HEK293 (cell line): ENCODE data around the gene CNST.

Source experiments
- GLI4 ChIP-seq: fragments of 450-650 bp; formaldehyde crosslinking; IDR thresholded peaks from 2 replicates; pipeline ENCODE4 v1.5.1; 2016; ENCODE audit warnings: missing biosample characterization, missing genetic modification characterization
- KLF1 ChIP-seq: fragments of 450-650 bp; formaldehyde crosslinking; IDR thresholded peaks from 2 replicates; pipeline ENCODE4 v1.5.1; 2016; ENCODE audit warnings: missing biosample characterization, missing genetic modification characterization
- KLF8 ChIP-seq: fragments of 450-650 bp; formaldehyde crosslinking; IDR thresholded peaks from 2 replicates; pipeline ENCODE4 v1.5.1; 2016; ENCODE audit warnings: missing biosample characterization, missing genetic modification characterization
- KLF9 ChIP-seq: fragments of 450-650 bp; formaldehyde crosslinking; IDR thresholded peaks from 2 replicates; pipeline ENCODE4 v1.5.1; 2016; ENCODE audit warnings: missing biosample characterization, missing genetic modification characterization, low read depth
- OSR2 ChIP-seq: fragments of 450-650 bp; formaldehyde crosslinking; IDR thresholded peaks from 2 replicates; pipeline ENCODE4 v1.5.1; 2016; ENCODE audit warnings: missing biosample characterization, missing genetic modification characterization
- REPIN1 ChIP-seq: fragments of 450-650 bp; formaldehyde crosslinking; IDR thresholded peaks from 2 replicates; pipeline ENCODE4 v1.5.1; 2017; ENCODE audit warnings: missing biosample characterization, missing genetic modification characterization, low read depth
- SP3 ChIP-seq: fragments of 450-650 bp; formaldehyde crosslinking; IDR thresholded peaks from 2 replicates; pipeline ENCODE4 v1.5.1; 2016; ENCODE audit warnings: missing biosample characterization, missing genetic modification characterization
- ZFHX2 ChIP-seq: fragments of 450-650 bp; formaldehyde crosslinking; conservative IDR thresholded peaks from 2 replicates; pipeline ENCODE4 v1.5.1; 2016; ENCODE audit warnings: missing biosample characterization, missing genetic modification characterization
- ZFP37 ChIP-seq: fragments of 450-650 bp; formaldehyde crosslinking; IDR thresholded peaks from 2 replicates; pipeline ENCODE4 v1.5.1; 2016; ENCODE audit warnings: missing biosample characterization, missing genetic modification characterization
- ZFP41 ChIP-seq: fragments of 450-650 bp; formaldehyde crosslinking; IDR thresholded peaks from 2 replicates; pipeline ENCODE4 v1.5.1; 2016; ENCODE audit warnings: missing biosample characterization, missing genetic modification characterization, borderline replicate concordance
- ZNF114 ChIP-seq: fragments of 450-650 bp; formaldehyde crosslinking; IDR thresholded peaks from 2 replicates; pipeline ENCODE4 v1.5.0; 2017; ENCODE audit warnings: missing biosample characterization, missing genetic modification characterization
- ZNF221 ChIP-seq: fragments of 450-650 bp; formaldehyde crosslinking; IDR thresholded peaks from 2 replicates; pipeline ENCODE4 v1.5.1; 2017; ENCODE audit warnings: missing biosample characterization, missing genetic modification characterization, borderline replicate concordance
- ZNF416 ChIP-seq: fragments of 450-650 bp; formaldehyde crosslinking; IDR thresholded peaks from 2 replicates; pipeline ENCODE4 v1.5.1; 2016; ENCODE audit warnings: missing biosample characterization, missing genetic modification characterization
- ZNF544 ChIP-seq: fragments of 450-650 bp; formaldehyde crosslinking; IDR thresholded peaks from 2 replicates; pipeline ENCODE4 v1.5.0; 2017; ENCODE audit warnings: missing biosample characterization, missing genetic modification characterization
- ZNF549 ChIP-seq: fragments of 450-650 bp; IDR thresholded peaks from 2 replicates; pipeline ENCODE4 v1.5.1; 2018; ENCODE audit warnings: missing biosample characterization, missing genetic modification characterization, mild to moderate bottlenecking, inconsistent platforms, moderate library complexity
- ZNF596 ChIP-seq: fragments of 450-650 bp; IDR thresholded peaks from 2 replicates; pipeline ENCODE4 v1.5.0; 2018; ENCODE audit warnings: missing biosample characterization, mild to moderate bottlenecking, missing genetic modification characterization, moderate library complexity
- ZNF654 ChIP-seq: fragments of 450-650 bp; formaldehyde crosslinking; IDR thresholded peaks from 2 replicates; pipeline ENCODE4 v1.5.1; 2016; ENCODE audit warnings: low read depth, missing biosample characterization, missing genetic modification characterization
- ZSCAN23 ChIP-seq: fragments of 450-650 bp; formaldehyde crosslinking; IDR thresholded peaks from 2 replicates; pipeline ENCODE4 v1.5.1; 2016; ENCODE audit warnings: missing biosample characterization, missing genetic modification characterization
- TF ChIP-seq, protein P1 (sequence below): fragments of 450-650 bp; formaldehyde crosslinking; IDR thresholded peaks from 2 replicates; pipeline ENCODE4 v1.5.1; 2016; ENCODE audit warnings: missing biosample characterization, missing genetic modification characterization
- TF ChIP-seq, protein P2 (sequence below): fragments of 450-650 bp; formaldehyde crosslinking; IDR thresholded peaks from 2 replicates; pipeline ENCODE4 v1.5.1; 2016; ENCODE audit warnings: missing biosample characterization, missing genetic modification characterization
- TF ChIP-seq, protein P3 (sequence below): fragments of 450-650 bp; formaldehyde crosslinking; IDR thresholded peaks from 2 replicates; pipeline ENCODE4 v1.5.1; 2016; ENCODE audit warnings: missing biosample characterization, missing genetic modification characterization, borderline replicate concordance
- TF ChIP-seq, protein P4 (sequence below): fragments of 450-650 bp; formaldehyde crosslinking; optimal IDR thresholded peaks from 2 replicates; pipeline ENCODE3; 2016; ENCODE audit warnings: missing biosample characterization, mild to moderate bottlenecking, missing genetic modification characterization
- TF ChIP-seq, protein P5 (sequence below): fragments of 450-650 bp; formaldehyde crosslinking; IDR thresholded peaks from 2 replicates; pipeline ENCODE4 v1.5.1; 2017; ENCODE audit warnings: missing biosample characterization, missing genetic modification characterization
- TF ChIP-seq, protein P6 (sequence below): fragments of 450-650 bp; formaldehyde crosslinking; IDR thresholded peaks from 2 replicates; pipeline ENCODE4 v1.5.1; 2016; ENCODE audit warnings: missing biosample characterization, missing genetic modification characterization

CNST gene

DNA sequence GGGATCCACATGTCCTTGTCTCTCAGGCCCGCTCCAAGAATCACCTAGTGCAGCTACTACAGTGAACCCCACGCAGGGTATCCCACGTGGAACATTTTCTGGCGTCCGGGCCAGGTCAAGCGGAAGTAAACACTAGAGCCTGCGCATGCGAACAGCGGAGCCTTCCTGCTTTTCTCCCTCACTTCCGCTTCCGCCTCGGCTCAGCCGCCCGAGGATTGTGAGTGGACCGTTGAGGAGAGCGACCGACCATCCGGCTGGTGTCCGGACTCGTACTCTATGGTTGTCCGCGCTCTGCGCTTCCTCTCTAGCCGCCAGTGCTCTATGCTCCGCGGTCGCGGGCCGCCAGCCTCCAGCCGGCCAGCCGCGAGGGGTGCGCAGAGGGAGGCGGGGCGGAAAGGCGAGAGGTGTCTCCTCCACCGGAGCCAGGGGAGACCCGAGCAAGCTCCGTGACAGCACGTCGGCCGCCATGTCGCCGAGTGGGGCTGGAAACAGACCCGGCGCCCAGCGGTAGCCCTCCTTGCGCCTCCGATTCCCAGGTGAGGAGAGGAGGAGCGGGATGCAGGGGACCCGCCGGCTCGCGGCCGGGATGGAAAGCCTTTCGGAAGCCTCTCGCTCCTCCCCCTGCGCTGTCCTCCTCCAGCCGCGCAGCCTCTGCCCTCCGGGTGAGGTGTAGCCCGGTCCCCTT lies at the start of gene CNST, which contains the start of gene TFB2M (continued):
- TF ChIP-seq, protein P1, sequence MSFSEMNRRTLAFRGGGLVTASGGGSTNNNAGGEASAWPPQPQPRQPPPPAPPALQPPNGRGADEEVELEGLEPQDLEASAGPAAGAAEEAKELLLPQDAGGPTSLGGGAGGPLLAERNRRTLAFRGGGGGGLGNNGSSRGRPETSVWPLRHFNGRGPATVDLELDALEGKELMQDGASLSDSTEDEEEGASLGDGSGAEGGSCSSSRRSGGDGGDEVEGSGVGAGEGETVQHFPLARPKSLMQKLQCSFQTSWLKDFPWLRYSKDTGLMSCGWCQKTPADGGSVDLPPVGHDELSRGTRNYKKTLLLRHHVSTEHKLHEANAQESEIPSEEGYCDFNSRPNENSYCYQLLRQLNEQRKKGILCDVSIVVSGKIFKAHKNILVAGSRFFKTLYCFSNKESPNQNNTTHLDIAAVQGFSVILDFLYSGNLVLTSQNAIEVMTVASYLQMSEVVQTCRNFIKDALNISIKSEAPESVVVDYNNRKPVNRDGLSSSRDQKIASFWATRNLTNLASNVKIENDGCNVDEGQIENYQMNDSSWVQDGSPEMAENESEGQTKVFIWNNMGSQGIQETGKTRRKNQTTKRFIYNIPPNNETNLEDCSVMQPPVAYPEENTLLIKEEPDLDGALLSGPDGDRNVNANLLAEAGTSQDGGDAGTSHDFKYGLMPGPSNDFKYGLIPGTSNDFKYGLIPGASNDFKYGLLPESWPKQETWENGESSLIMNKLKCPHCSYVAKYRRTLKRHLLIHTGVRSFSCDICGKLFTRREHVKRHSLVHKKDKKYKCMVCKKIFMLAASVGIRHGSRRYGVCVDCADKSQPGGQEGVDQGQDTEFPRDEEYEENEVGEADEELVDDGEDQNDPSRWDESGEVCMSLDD: no peak
- TF ChIP-seq ZNF544 (tag by site-specific recombination) (no peak), ZNF416 (tag by site-specific recombination) (no peak), ZNF221 (tag by site-specific recombination) (no peak), OSR2 (tag by site-specific recombination) (no peak), ZSCAN23 (no peak), SP3 (tag by site-specific recombination) (no peak; the same call in 1 of the 2 replicates), KLF1 (tag by site-specific recombination) (no peak), ZFHX2 (no peak), REPIN1 (tag by site-specific recombination) (no peak), KLF8 (tag by site-specific recombination) (no peak), ZNF114 (tag by site-specific recombination) (no peak), GLI4 (tag by site-specific recombination) (no peak), ZNF596 (tag by site-specific recombination) (no peak), ZNF549 (no peak), KLF9 (tag by site-specific recombination) (peak; percentile 60), ZFP37 (tag by site-specific recombination) (no peak), ZNF654 (tag by site-specific recombination) (no peak), ZFP41 (tag by site-specific recombination) (no peak)
- TF ChIP-seq, protein P2, sequence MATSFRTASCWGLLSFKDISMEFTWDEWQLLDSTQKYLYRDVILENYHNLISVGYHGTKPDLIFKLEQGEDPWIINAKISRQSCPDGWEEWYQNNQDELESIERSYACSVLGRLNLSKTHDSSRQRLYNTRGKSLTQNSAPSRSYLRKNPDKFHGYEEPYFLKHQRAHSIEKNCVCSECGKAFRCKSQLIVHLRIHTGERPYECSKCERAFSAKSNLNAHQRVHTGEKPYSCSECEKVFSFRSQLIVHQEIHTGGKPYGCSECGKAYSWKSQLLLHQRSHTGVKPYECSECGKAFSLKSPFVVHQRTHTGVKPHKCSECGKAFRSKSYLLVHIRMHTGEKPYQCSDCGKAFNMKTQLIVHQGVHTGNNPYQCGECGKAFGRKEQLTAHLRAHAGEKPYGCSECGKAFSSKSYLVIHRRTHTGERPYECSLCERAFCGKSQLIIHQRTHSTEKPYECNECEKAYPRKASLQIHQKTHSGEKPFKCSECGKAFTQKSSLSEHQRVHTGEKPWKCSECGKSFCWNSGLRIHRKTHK (tag by site-specific recombination): no peak
- TF ChIP-seq, protein P3, sequence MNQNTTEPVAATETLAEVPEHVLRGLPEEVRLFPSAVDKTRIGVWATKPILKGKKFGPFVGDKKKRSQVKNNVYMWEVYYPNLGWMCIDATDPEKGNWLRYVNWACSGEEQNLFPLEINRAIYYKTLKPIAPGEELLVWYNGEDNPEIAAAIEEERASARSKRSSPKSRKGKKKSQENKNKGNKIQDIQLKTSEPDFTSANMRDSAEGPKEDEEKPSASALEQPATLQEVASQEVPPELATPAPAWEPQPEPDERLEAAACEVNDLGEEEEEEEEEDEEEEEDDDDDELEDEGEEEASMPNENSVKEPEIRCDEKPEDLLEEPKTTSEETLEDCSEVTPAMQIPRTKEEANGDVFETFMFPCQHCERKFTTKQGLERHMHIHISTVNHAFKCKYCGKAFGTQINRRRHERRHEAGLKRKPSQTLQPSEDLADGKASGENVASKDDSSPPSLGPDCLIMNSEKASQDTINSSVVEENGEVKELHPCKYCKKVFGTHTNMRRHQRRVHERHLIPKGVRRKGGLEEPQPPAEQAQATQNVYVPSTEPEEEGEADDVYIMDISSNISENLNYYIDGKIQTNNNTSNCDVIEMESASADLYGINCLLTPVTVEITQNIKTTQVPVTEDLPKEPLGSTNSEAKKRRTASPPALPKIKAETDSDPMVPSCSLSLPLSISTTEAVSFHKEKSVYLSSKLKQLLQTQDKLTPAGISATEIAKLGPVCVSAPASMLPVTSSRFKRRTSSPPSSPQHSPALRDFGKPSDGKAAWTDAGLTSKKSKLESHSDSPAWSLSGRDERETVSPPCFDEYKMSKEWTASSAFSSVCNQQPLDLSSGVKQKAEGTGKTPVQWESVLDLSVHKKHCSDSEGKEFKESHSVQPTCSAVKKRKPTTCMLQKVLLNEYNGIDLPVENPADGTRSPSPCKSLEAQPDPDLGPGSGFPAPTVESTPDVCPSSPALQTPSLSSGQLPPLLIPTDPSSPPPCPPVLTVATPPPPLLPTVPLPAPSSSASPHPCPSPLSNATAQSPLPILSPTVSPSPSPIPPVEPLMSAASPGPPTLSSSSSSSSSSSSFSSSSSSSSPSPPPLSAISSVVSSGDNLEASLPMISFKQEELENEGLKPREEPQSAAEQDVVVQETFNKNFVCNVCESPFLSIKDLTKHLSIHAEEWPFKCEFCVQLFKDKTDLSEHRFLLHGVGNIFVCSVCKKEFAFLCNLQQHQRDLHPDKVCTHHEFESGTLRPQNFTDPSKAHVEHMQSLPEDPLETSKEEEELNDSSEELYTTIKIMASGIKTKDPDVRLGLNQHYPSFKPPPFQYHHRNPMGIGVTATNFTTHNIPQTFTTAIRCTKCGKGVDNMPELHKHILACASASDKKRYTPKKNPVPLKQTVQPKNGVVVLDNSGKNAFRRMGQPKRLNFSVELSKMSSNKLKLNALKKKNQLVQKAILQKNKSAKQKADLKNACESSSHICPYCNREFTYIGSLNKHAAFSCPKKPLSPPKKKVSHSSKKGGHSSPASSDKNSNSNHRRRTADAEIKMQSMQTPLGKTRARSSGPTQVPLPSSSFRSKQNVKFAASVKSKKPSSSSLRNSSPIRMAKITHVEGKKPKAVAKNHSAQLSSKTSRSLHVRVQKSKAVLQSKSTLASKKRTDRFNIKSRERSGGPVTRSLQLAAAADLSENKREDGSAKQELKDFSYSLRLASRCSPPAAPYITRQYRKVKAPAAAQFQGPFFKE (tag by site-specific recombination): no peak
- TF ChIP-seq, protein P4, sequence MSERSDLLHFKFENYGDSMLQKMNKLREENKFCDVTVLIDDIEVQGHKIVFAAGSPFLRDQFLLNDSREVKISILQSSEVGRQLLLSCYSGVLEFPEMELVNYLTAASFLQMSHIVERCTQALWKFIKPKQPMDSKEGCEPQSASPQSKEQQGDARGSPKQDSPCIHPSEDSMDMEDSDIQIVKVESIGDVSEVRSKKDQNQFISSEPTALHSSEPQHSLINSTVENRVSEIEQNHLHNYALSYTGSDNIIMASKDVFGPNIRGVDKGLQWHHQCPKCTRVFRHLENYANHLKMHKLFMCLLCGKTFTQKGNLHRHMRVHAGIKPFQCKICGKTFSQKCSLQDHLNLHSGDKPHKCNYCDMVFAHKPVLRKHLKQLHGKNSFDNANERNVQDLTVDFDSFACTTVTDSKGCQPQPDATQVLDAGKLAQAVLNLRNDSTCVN (tag by site-specific recombination): peak; percentile 53
- TF ChIP-seq, protein P5, sequence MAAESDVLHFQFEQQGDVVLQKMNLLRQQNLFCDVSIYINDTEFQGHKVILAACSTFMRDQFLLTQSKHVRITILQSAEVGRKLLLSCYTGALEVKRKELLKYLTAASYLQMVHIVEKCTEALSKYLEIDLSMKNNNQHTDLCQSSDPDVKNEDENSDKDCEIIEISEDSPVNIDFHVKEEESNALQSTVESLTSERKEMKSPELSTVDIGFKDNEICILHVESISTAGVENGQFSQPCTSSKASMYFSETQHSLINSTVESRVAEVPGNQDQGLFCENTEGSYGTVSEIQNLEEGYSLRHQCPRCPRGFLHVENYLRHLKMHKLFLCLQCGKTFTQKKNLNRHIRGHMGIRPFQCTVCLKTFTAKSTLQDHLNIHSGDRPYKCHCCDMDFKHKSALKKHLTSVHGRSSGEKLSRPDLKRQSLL (tag by site-specific recombination): no peak
- TF ChIP-seq, protein P6, sequence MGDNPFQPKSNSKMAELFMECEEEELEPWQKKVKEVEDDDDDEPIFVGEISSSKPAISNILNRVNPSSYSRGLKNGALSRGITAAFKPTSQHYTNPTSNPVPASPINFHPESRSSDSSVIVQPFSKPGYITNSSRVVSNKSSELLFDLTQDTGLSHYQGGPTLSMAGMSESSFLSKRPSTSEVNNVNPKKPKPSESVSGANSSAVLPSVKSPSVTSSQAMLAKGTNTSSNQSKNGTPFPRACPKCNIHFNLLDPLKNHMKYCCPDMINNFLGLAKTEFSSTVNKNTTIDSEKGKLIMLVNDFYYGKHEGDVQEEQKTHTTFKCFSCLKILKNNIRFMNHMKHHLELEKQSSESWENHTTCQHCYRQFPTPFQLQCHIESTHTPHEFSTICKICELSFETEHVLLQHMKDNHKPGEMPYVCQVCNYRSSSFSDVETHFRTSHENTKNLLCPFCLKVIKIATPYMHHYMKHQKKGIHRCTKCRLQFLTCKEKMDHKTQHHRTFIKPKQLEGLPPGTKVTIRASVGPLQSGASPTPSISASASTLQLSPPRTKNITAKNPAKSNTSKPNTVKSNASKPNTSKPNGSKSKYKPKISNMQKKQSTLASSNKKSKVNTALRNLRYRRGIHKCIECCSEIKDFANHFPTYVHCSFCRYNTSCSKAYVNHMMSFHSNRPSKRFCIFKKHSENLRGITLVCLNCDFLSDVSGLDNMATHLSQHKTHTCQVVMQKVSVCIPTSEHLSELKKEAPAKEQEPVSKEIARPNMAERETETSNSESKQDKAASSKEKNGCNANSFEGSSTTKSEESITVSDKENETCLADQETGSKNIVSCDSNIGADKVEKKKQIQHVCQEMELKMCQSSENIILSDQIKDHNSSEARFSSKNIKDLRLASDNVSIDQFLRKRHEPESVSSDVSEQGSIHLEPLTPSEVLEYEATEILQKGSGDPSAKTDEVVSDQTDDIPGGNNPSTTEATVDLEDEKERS (tag by site-specific recombination): no peak
